Upper lobe of right lung (tissue), 1 donor: ENCODE results near the gene ANKRD37. TPM values are rescaled to one million over a fixed set of nuclear protein-coding genes. Genes with fewer than 3 reads are reported as not detected.

Experiments
- ATAC-seq: fragments of 200-7000 bp; cut with Tn5 transposase; one replicate; pipeline ENCODE4 v1.9.1; 2020; ENCODE audit warnings: mild to moderate bottlenecking, moderate library complexity
- DNase-seq: peaks from one replicate; pipeline ENCODE4 v3.0.0-alpha.2; 2020
- H3K27ac ChIP-seq: fragments of 200-600 bp; one replicate; pipeline ENCODE4 v1.8.0; 2022
- H3K27me3 ChIP-seq: fragments of 200-600 bp; one replicate; pipeline ENCODE4 v1.8.0; 2022; ENCODE audit warnings: mild to moderate bottlenecking
- H3K36me3 ChIP-seq: fragments of 200-600 bp; one replicate; pipeline ENCODE4 v1.8.0; 2022
- H3K4me1 ChIP-seq: fragments of 200-600 bp; one replicate; pipeline ENCODE4 v1.8.0; 2022
- H3K4me3 ChIP-seq: fragments of 200-600 bp; one replicate; pipeline ENCODE4 v1.8.0; 2022; ENCODE audit warnings: mild to moderate bottlenecking
- H3K9me3 ChIP-seq: fragments of 200-600 bp; one replicate; pipeline ENCODE4 v1.8.0; 2022
- intact Hi-C: fragments of 100-400 bp; cut with DNase I; formaldehyde crosslinking; loops from one replicate; pipeline ENCODE4 v1.11.0; 2022
- long read RNA-seq: library from polyadenylated mRNA; unstranded; transcript quantifications from one replicate; pipeline ENCODE4 v2.0.0, GENCODE V29; 2021
- total RNA-seq: library from RNA; stranded (reverse); fragmentation: NEBNext Ultra II Directional; extraction: Animal tissue kit (Norgen Biotek cat#: 25700); gene quantifications from one replicate; pipeline ENCODE4 v1.2.1, GENCODE V29; 2021
- TF ChIP-seq, protein P1 (sequence below): fragments of 200-600 bp; IDR thresholded peaks from one replicate; pipeline ENCODE4 v1.8.0; 2022; ENCODE audit warnings: antibody characterized with exemption
- donor health status: DM: no; HTN: yes; CAD: no; lungs with severe emphysema.

The ANKRD37 gene
- 7.7 TPM for total RNA-seq
- long read RNA-seq, transcript ANKRD37-201 (5 exons, 1,141 nt) = major isoform, 5 of 12 reads
- long read RNA-seq, partial matches to known transcripts = 1 of 12 reads
- long read RNA-seq, other reads (novel, unspliced or antisense) = 6 of 12 reads

DNA sequence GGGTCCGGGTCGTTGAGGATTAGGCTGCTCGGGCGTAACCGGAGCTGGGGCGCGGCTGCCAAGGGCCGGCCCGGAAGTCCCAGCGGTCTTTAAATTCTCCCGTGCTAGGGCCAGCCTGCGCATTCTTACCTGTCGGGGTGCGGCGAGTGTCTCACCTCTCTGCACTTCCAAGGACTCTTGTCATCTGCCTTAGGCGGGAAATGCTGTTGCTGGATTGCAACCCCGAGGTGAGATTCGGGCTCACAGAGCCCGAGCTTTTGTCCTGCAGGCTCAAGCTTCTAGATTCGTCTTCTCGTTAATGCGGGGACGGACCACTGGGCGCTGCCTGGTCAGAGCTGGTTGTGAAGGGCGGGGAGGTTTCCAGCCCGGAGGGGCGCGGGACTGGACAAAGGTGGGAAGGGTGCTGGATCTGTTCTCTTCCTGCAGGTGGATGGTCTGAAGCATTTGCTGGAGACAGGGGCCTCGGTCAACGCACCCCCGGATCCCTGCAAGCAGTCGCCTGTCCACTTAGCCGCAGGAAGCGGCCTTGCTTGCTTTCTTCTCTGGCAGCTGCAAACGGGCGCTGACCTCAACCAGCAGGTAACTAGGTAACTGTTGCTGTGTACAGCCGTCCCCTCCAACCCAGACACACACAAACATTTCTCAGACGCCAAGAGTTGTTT lies at the start of gene ANKRD37:
ANKRD37 (plus strand) TSS at position 118 of the 662 bp plus-strand sequence; CDS start at position 201, 83 bp downstream.
- TF ChIP-seq, protein P1, sequence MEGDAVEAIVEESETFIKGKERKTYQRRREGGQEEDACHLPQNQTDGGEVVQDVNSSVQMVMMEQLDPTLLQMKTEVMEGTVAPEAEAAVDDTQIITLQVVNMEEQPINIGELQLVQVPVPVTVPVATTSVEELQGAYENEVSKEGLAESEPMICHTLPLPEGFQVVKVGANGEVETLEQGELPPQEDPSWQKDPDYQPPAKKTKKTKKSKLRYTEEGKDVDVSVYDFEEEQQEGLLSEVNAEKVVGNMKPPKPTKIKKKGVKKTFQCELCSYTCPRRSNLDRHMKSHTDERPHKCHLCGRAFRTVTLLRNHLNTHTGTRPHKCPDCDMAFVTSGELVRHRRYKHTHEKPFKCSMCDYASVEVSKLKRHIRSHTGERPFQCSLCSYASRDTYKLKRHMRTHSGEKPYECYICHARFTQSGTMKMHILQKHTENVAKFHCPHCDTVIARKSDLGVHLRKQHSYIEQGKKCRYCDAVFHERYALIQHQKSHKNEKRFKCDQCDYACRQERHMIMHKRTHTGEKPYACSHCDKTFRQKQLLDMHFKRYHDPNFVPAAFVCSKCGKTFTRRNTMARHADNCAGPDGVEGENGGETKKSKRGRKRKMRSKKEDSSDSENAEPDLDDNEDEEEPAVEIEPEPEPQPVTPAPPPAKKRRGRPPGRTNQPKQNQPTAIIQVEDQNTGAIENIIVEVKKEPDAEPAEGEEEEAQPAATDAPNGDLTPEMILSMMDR = no peak
- H3K4me3 ChIP-seq = peak within 1 kb of the TSS; percentile 73
- intact Hi-C loops = no loop called here
- H3K9me3 ChIP-seq = no peaks in the 10 kb centered on the region
- H3K4me1 ChIP-seq = peaks cover 12% of the 10 kb centered on the region
- H3K27ac ChIP-seq = peak within 1 kb of the TSS; percentile 98
- peaks cover 24% of the 10 kb centered on the region for H3K36me3 ChIP-seq
- peak; percentile 74 for DNase-seq
- H3K27me3 ChIP-seq = no peaks in the 10 kb centered on the region
- ATAC-seq = peak; percentile 33

GRCh38 chr4:185346975-185347601 lies 49.6 kb upstream of the ANKRD37 start:
- Histone ChIP-seq H3K36me3 (peaks cover 65% of the 10 kb centered on the region), H3K27me3 (no peaks in the 10 kb centered on the region), H3K9me3 (no peaks in the 10 kb centered on the region), H3K4me1 (no peaks in the 10 kb centered on the region), H3K27ac (no peak overlapping the region), H3K4me3 (no peak overlapping the region)
- TF ChIP-seq, protein P1 = no peak
- no peak for ATAC-seq
- intact Hi-C loops = no loop called here
- DNase-seq = no peak

- intact Hi-C loops = no loop called here
- Histone ChIP-seq H3K4me3 (no peak overlapping the region), H3K4me1 (no peaks in the 10 kb centered on the region), H3K27ac (no peak overlapping the region), H3K9me3 (no peaks in the 10 kb centered on the region), H3K27me3 (no peaks in the 10 kb centered on the region), H3K36me3 (peaks cover 69% of the 10 kb centered on the region)
- TF ChIP-seq, protein P1 = no peak
- DNase-seq (no peak), ATAC-seq (no peak)
These were observed 45.0 kb upstream of the ANKRD37 start for GRCh38 chr4:185351691-185352090.

DNA sequence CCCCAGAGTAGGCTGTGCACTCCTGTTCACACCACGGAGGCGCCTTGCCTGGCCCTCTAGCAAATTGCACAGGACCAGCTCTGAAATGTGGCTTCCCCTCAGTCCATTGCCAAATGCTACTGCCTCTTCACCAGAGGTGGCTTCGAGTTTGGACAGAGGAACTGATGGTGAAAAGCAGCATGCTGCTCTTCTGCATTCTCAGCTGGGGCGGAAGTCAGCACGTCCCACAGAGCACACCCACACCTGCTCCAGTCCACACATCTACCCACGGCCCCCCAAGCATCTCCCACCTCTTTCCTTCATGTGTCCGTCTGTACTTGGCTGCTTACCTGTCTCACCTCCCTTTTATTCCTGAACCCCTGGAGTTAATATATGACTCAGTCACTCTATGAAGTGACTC lies 44.4 kb upstream of the ANKRD37 start:
- Histone ChIP-seq H3K36me3 (peaks cover 64% of the 10 kb centered on the region), H3K4me3 (no peak overlapping the region), H3K27me3 (no peaks in the 10 kb centered on the region), H3K27ac (no peak overlapping the region), H3K4me1 (no peaks in the 10 kb centered on the region), H3K9me3 (no peaks in the 10 kb centered on the region)
- ATAC-seq = peak; percentile 24
- intact Hi-C loops = no loop called here
- DNase-seq = no peak
- TF ChIP-seq, protein P1 = no peak

DNA sequence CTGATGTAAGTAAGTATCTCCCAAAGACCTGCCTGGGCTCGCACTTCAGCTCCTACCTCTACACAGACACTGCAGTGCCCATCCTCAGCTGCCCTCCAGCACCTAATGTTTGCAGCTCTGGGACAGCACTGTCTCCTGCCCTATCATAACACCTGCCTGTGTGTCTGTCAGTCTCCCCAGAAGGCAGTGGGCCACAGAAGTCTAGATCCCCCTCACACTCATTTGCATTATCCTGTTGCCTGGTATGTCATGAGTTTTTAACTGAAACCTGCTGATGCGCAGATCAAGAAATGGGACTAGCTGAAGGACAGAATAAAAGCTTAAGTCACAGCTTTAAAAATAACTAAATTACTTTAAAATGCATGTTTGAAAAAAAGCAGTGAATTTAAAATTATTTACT lies 43.9 kb upstream of the ANKRD37 start:
- Histone ChIP-seq H3K9me3 (no peaks in the 10 kb centered on the region), H3K4me3 (no peak overlapping the region), H3K4me1 (no peaks in the 10 kb centered on the region), H3K27ac (no peak overlapping the region), H3K27me3 (no peaks in the 10 kb centered on the region), H3K36me3 (peaks cover 61% of the 10 kb centered on the region)
- TF ChIP-seq, protein P1 = no peak
- DNase-seq = no peak
- intact Hi-C loops = no loop called here
- peak; percentile 7 for ATAC-seq
